NCI-H1694 treated with DMSO at 0.1 percent for 48 hours (cell line): ENCODE measurements around the gene CUBN.

Source experiments
- DNase-seq: peaks from one replicate; lab custom pipeline; 2025; lab: John Stamatoyannopoulos, UW

CUBN gene

GRCh38 chr10:16950656-16951601 lies 178.7 kb downstream of the CUBN start:
- DNase-seq: no peak

GRCh38 chr10:16949816-16950215 lies 179.8 kb downstream of the CUBN start:
- no peak for DNase-seq

GRCh38 chr10:16948361-16948760 lies 181.2 kb downstream of the CUBN start:
- DNase-seq: no peak

- no peak for DNase-seq
Observed at GRCh38 chr10:16947069-16947468, 182.5 kb downstream of the CUBN start.

- no peak for DNase-seq
Observed at GRCh38 chr10:16945593-16945992, 184.0 kb downstream of the CUBN start.

- no peak for DNase-seq
Observed at GRCh38 chr10:16944986-16945385, 184.6 kb downstream of the CUBN start.

GRCh38 chr10:16944402-16944801 lies 185.2 kb downstream of the CUBN start:
- DNase-seq: no peak

- no peak for DNase-seq
Observed at GRCh38 chr10:16943295-16944285, 186.0 kb downstream of the CUBN start.

GRCh38 chr10:16942381-16943078 lies 187.1 kb downstream of the CUBN start:
- DNase-seq: no peak

GRCh38 chr10:16941870-16942269 lies 187.7 kb downstream of the CUBN start:
- DNase-seq: no peak

- no peak for DNase-seq
Observed at GRCh38 chr10:16941067-16941466, 188.5 kb downstream of the CUBN start.

- no peak for DNase-seq
Observed at GRCh38 chr10:16938952-16939351, 190.7 kb downstream of the CUBN start.

- no peak for DNase-seq
Observed at GRCh38 chr10:16934461-16934860, 195.2 kb downstream of the CUBN start.

- DNase-seq: no peak
Observed at GRCh38 chr10:16933783-16934182, 195.8 kb downstream of the CUBN start.

GRCh38 chr10:16931930-16932329 lies 197.7 kb downstream of the CUBN start:
- no peak for DNase-seq

GRCh38 chr10:16930540-16930939 lies 199.1 kb downstream of the CUBN start:
- DNase-seq: no peak

GRCh38 chr10:16929069-16929468 lies 200.5 kb downstream of the CUBN start:
- no peak for DNase-seq

- DNase-seq: no peak
Observed at GRCh38 chr10:16927546-16927945, 202.1 kb downstream of the CUBN start.

GRCh38 chr10:16923726-16924125 lies 205.9 kb downstream of the CUBN start:
- no peak for DNase-seq

- no peak for DNase-seq
Observed at GRCh38 chr10:16923309-16923708, 206.3 kb downstream of the CUBN start.

GRCh38 chr10:16919121-16919982 lies 210.3 kb downstream of the CUBN start:
- DNase-seq: no peak
